IMR-90 (cell line): ENCODE data around the gene CYP2W1. TPM values are rescaled to one million over a fixed set of nuclear protein-coding genes. Genes with fewer than 3 reads are reported as not detected.

Source experiments
- ATAC-seq: fragments of 200-7000 bp; cut with Tn5 transposase; 2 replicates; pipeline ENCODE4 v1.9.1; 2020; ENCODE audit warnings: low read depth, mild to moderate bottlenecking, moderate library complexity
- BruUV-seq: library from RNA; stranded (reverse); fragments of 400-500 nt; replicated peaks from 2 replicates; lab custom pipeline; 2021; lab: Mats Ljungman, UMichigan
- CTCF ChIA-PET: fragments of 300-600 bp; formaldehyde crosslinking; extraction: SDS; loops from one replicate; lab custom pipeline; 2021; ENCODE audit warnings: antibody characterized with exemption; lab: Yijun Ruan, JAX
- POLR2A ChIA-PET: fragments of 300-600 bp; sonication (Branson Sonifier 250); formaldehyde crosslinking; loops from one replicate; lab custom pipeline; 2022; ENCODE audit warnings: antibody characterized with exemption; ENCODE audit not compliant: unreplicated experiment; lab: Charles Lee
- DNase-seq: peaks from one replicate; pipeline ENCODE4 v3.0.0; 2013
- H2AFZ ChIP-seq: replicated peaks from 2 replicates; pipeline ENCODE3; 2013; ENCODE audit warnings: low read length, mild to moderate bottlenecking; ENCODE audit not compliant: poor library complexity
- H2AK5ac ChIP-seq: 2 replicates; pipeline ENCODE4 v1.6.1; 2013; ENCODE audit warnings: low read depth, low read length, inconsistent platforms
- H2AK9ac ChIP-seq: replicated peaks from 2 replicates; pipeline ENCODE3; 2013; ENCODE audit warnings: mild to moderate bottlenecking, low read depth, low read length, moderate library complexity; ENCODE audit not compliant: poor library complexity
- H2BK120ac ChIP-seq: 2 replicates; pipeline ENCODE4 v1.6.1; 2013; ENCODE audit warnings: low read depth, low read length, inconsistent platforms
- H2BK15ac ChIP-seq: 3 replicates; pipeline ENCODE4 v1.6.1; 2013; ENCODE audit warnings: low read depth, low read length, inconsistent platforms
- H2BK20ac ChIP-seq: 2 replicates; pipeline ENCODE4 v1.6.1; 2013; ENCODE audit warnings: low read depth, mild to moderate bottlenecking, inconsistent platforms, low read length, moderate library complexity
- H2BK5ac ChIP-seq: 2 replicates; pipeline ENCODE4 v1.6.1; 2013; ENCODE audit warnings: mild to moderate bottlenecking, low read depth, low read length, inconsistent platforms; ENCODE audit not compliant: poor library complexity, severe bottlenecking
- H3K14ac ChIP-seq: replicated peaks from 2 replicates; pipeline ENCODE4 v1.6.1; 2013; ENCODE audit warnings: low read depth, low read length, inconsistent platforms
- H3K18ac ChIP-seq: 2 replicates; pipeline ENCODE4 v1.6.1; 2013; ENCODE audit warnings: low read depth, low read length, control low read depth
- H3K23ac ChIP-seq: 2 replicates; pipeline ENCODE4 v1.6.1; 2013; ENCODE audit warnings: low read depth, low read length, inconsistent platforms
- H3K27ac ChIP-seq: 2 replicates; pipeline ENCODE4 v1.5.1; 2013; ENCODE audit warnings: mild to moderate bottlenecking, control low read depth, low read length; ENCODE audit not compliant: insufficient read depth
- H3K27me3 ChIP-seq: 2 replicates; pipeline ENCODE4 v1.6.1; 2013; ENCODE audit warnings: low read length; ENCODE audit not compliant: control insufficient read depth, insufficient read depth
- H3K36me3 ChIP-seq: 2 replicates; pipeline ENCODE4 v1.6.1; 2013; ENCODE audit warnings: low read length, mixed read lengths; ENCODE audit not compliant: control insufficient read depth, insufficient read depth
- H3K4ac ChIP-seq: 2 replicates; pipeline ENCODE4 v1.6.1; 2013; ENCODE audit warnings: low read depth, low read length, inconsistent platforms
- H3K4me1 ChIP-seq: 2 replicates; pipeline ENCODE4 v1.6.1; 2013; ENCODE audit warnings: low read length, mixed read lengths; ENCODE audit not compliant: control insufficient read depth, insufficient read depth
- H3K4me2 ChIP-seq: 2 replicates; pipeline ENCODE4 v1.6.1; 2013; ENCODE audit warnings: low read depth, mild to moderate bottlenecking, control low read depth, low read length, moderate library complexity
- H3K4me3 ChIP-seq: 2 replicates; pipeline ENCODE4 v1.5.1; 2013; ENCODE audit warnings: low read depth, mild to moderate bottlenecking, control low read depth, low read length, moderate library complexity; ENCODE audit not compliant: insufficient read depth
- H3K56ac ChIP-seq: 2 replicates; pipeline ENCODE4 v1.6.1; 2013; ENCODE audit warnings: low read length, inconsistent platforms; ENCODE audit not compliant: insufficient read depth; ENCODE audit errors: extremely low read depth
- H3K79me1 ChIP-seq, 2 experiments: 2 replicates each; pipeline ENCODE4 v1.6.1; 2013; ENCODE audit warnings: low read length in 2 of 2, inconsistent platforms in 1 of 2, low read depth in 1 of 2
- H3K9ac ChIP-seq: 2 replicates; pipeline ENCODE4 v1.6.1; 2013; ENCODE audit warnings: low read depth, low read length, control low read depth
- H3K9me1 ChIP-seq: 2 replicates; pipeline ENCODE4 v1.6.1; 2013; ENCODE audit warnings: low read length, inconsistent platforms; ENCODE audit not compliant: insufficient read depth
- H3K9me3 ChIP-seq: 2 replicates; pipeline ENCODE4 v1.6.1; 2013; ENCODE audit warnings: low read length; ENCODE audit not compliant: control insufficient read depth, insufficient read depth
- H4K20me1 ChIP-seq: 2 replicates; pipeline ENCODE4 v1.6.1; 2013; ENCODE audit warnings: low read length, inconsistent platforms; ENCODE audit not compliant: insufficient read depth
- H4K5ac ChIP-seq: 2 replicates; pipeline ENCODE4 v1.6.1; 2013; ENCODE audit warnings: mild to moderate bottlenecking, low read depth, low read length, control low read depth
- H4K8ac ChIP-seq, 2 experiments: 2 replicates each; pipeline ENCODE4 v1.6.1; 2013; ENCODE audit warnings: low read depth in 2 of 2, low read length in 2 of 2, control low read depth in 1 of 2, inconsistent platforms in 1 of 2
- H4K91ac ChIP-seq: 2 replicates; pipeline ENCODE4 v1.6.1; 2013; ENCODE audit warnings: low read depth, low read length, inconsistent platforms; ENCODE audit not compliant: insufficient read depth
- FOS ChIP-seq: fragments of 150-350 bp; IDR thresholded peaks from 2 replicates; pipeline ENCODE4 v1.6.1; 2016; ENCODE audit warnings: low read depth, low read length
- MXI1 ChIP-seq: IDR thresholded peaks from 2 replicates; pipeline ENCODE4 v1.6.1; 2012; ENCODE audit warnings: low read depth, mild to moderate bottlenecking, low read length, moderate library complexity, borderline replicate concordance
- WGBS, 2 experiments: methylation state at CpG; one replicate each; pipeline versions ENCODE4 v1.1.5 to v1.1.7; 2013; ENCODE audit warnings: missing lambda C conversion rate in 2 of 2; ENCODE audit not compliant: insufficient read length in 1 of 2; ENCODE audit errors: extremely low coverage in 2 of 2; 5-methylcytosine and 5-hydroxymethylcytosine counted together
- dilution Hi-C: fragments of 300-500 bp; cut with HindIII; formaldehyde crosslinking; loops from one replicate; pipeline ENCODE4 v1.14.3; 2018; ENCODE audit warnings: low sequenced_read_pairs; ENCODE audit not compliant: unreplicated experiment
- in situ Hi-C: fragments of 300-500 bp; cut with MboI; formaldehyde crosslinking; loops from 3 replicates; pipeline ENCODE4 v1.14.3; 2019; ENCODE audit warnings: low sequenced_read_pairs, inconsistent platforms, mixed read lengths
- intact Hi-C: fragments of 100-400 bp; cut with micrococcal nuclease; formaldehyde crosslinking; loops from 2 replicates; pipeline ENCODE4 v1.10.0; 2022
- polyA plus RNA-seq, 3 experiments: library from polyadenylated mRNA; depleted of rRNA; stranded (reverse); fragments of >200 nt; gene quantifications; 2 replicates each; pipeline ENCODE4 v1.2.3, GENCODE V29; 2012; ENCODE audit warnings: low replicate concordance in 1 of 3
- total RNA-seq: library from RNA; depleted of rRNA; stranded (reverse); fragments of >200 nt; gene quantifications from 2 replicates; pipeline ENCODE4 v1.2.3, GENCODE V29; 2012

The CYP2W1 gene
- total and polyA plus RNA-seq, 2 of the 4 experiments (the other 2 are of a cell fraction), result not detected

DNA sequence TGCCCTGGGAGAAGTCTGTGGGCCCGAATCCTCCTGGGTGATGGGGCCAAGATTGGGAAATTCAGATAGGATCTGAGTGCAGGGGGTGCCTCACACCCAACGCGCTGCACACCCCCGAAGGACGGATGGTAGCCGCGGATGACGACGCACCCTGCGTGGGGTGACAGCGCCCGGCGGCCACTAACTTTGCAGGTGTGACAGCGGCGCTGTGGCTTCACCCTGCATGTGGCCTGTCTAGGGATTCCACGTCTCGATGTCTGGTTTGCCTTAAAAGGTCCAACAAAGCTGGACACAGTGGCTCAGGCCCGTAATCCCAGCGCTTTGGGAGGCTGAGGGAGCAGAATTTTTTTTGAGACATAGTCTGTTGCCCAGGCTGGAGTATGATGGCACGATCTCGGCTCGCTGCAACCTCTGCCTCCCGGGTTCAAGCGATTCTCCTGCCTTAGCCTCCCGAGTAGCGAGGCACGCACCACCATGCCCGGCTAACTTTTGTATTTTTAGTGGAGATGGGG lies 47.1 kb upstream of the CYP2W1 start:
- intact Hi-C loops (no loop called here), in situ Hi-C loops (no loop called here), dilution Hi-C loops (no loop called here)
- Histone ChIP-seq H2AK9ac (no peak overlapping the region), H3K23ac (no peak overlapping the region), H4K5ac (no peak overlapping the region), H3K27ac (no peak overlapping the region), H3K9me3 (no peaks in the 10 kb centered on the region), H3K9me1 (no peaks in the 10 kb centered on the region), H3K18ac (no peak overlapping the region), H3K27me3 (no peaks in the 10 kb centered on the region; the same call in none of the 2 replicates), H3K14ac (no peak overlapping the region), H3K4me3 (no peak overlapping the region), H4K8ac (no peak overlapping the region), H3K9ac (no peak overlapping the region), H2AFZ (no peak overlapping the region), H3K79me1 (no peaks in the 10 kb centered on the region), H3K4me1 (no peaks in the 10 kb centered on the region), H2BK5ac (no peak overlapping the region), H3K4me2 (no peak overlapping the region), H2AK5ac (no peak overlapping the region), H3K36me3 (no peaks in the 10 kb centered on the region), H2BK15ac (no peak overlapping the region), H3K4ac (no peak overlapping the region), H4K20me1 (no peaks in the 10 kb centered on the region), H4K91ac (no peak overlapping the region), H2BK20ac (no peak overlapping the region), H3K56ac (no peak overlapping the region), H2BK120ac (no peak overlapping the region)
- TF ChIP-seq MXI1 (no peak), FOS (no peak)
- ATAC-seq (no peak), DNase-seq (no peak)
- 91% methylated on average over 12 of the region's 28 CpGs; no CpG with 5 or more reads in 1 of the 2 experiments for WGBS, 2 experiments
- no TSS peak for BruUV-seq
- ChIA-PET CTCF (no interaction called here), POLR2A (no interaction called here)
